ENCODE results near the gene CTRB2. TPM values are rescaled to one million over a fixed set of nuclear protein-coding genes. Genes with fewer than 3 reads are reported as not detected.

CTRB2 gene
- total RNA-seq, 1 experiment from 2014 or later: not detected

DNA sequence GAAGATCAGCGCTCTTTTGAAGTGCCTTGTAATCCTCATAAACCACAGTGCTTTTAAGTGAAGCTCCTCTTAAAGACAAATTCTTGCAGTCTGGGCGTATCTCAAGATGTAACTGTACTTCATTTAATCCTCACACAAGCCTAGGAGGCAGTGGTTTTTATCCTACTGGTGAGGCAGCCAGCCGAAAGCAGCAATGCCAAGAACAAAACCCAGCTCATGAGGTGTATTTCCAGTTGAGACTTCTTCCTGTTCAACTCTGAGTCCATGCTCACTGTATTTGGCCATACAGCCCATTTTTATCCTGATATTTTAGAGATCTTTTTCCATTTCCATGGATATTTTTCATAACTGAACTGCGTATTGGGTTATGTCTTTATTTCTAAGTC, 13.7 kb downstream of the CTRB2 start:
- DNase-seq (ENCODE audit: low spot score): no peak
- in situ Hi-C loops (cut with HindIII; ENCODE audit: low sequenced_read_pairs): no loop called here

DNA sequence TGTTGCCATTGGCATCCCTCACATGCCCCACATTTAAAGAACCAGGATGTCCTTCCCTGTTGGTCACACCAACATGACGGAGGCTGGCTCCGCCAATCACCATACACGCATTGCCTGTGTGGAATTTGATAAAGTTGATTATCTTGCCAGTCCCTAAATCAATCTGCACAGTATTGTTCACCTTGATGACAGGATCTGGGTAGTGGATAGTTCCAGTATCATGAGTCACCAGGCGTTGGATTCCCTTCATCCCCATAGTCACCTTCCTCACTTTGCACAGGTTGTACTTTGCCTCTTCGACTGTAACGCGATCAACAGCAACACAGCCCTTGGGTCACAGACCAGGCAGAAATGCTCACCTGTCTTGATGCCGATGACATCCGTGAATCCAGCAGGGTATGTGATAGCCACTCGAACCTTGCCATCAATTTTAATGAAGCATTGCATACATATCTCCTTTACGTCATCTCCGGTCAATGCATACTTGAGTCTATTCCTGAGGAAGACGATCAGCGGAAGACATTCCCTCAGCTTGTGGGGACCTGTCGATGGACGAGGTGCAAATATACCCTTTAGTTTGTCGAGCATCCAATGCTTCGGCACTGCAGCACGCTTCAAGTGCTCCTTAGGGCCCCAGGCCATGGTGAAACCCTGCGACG, 14.2 kb downstream of the CTRB2 start:
- no peak for DNase-seq (ENCODE audit: low spot score)
- in situ Hi-C loops (cut with HindIII; ENCODE audit: low sequenced_read_pairs): no loop called here

DNA sequence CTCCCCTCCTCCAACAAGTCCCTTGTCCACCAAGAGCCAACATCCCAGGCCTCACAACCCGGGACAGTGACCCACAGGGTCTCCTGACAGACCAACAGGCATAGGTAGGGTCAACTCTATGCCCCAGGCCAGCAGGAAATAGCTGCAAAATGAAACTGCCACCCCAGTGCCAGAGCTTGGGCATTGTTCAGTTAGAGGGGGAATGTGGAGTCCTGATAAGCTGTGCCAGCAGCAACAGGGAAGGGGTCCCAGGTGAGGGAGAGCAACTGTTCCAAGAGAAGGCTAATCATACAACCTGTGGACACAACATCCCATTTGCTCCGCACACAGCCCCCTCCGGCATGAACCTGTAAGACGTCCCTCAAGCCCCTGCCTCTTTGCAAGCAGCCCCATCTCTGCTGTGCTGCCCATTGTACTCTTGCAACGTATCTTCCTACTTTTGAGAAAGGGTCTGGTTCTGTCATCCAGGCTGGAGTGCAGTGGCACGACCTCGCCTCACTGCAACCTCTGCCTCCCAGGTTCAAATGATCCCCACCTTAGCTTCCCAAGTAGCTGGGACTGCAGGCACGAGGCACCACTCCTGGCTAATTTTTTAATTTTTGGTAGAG, 17.2 kb downstream of the CTRB2 start:
- in situ Hi-C loops (cut with HindIII; ENCODE audit: low sequenced_read_pairs): no loop called here
- DNase-seq (ENCODE audit: low spot score): no peak

DNA sequence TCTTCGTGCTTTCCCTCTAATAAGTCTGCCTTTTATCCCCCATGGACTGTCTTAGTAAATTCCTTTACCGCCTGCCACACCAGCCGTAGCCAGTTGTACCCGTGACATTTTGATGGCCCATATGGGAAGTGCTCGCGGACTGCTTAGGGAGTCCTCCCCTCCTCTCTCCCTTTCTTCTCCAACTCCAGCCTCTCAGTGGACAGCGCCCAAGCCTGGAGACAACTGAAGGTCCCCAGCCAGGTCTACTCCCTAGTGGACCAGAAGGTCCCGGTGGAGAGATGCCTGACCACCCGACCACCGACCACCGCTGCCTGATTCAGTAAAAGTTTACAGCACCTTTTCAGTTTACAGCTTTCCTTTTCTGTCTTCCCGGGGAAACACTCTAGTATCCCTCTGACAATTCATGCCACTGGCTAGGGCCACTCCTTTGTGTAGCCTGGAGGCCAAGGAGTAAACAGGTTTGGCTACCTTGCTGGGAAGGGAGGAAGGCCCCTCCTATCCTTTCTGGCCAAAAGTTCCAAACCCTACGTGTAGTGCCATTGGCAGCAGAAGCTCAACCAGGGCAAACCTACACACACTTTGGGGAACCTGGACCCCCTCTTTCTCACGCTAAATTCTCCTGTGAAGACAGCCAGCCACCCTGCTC, 18.0 kb downstream of the CTRB2 start:
- in situ Hi-C loops (cut with HindIII; ENCODE audit: low sequenced_read_pairs): no loop called here
- DNase-seq (ENCODE audit: low spot score): no peak

DNA sequence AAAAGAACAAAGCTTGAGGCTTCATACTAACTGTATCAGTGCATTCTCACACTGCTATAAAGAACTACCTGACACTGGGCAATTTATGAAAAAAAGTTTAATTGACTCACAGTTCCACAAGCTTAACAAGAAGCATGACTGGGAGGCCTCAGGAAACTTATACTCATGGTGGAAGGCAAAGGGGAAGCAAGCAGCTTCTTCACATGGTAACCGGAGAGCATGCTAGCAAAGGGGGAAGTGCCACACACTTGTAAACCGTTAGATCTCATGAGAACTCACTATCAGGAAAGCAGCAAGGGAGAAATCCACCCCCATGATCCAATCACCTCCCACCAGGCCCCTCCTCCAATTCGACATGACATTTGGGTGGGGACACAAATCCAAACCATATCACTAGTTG, 25.3 kb downstream of the CTRB2 start:
- DNase-seq (ENCODE audit: low spot score): no peak
- in situ Hi-C loops (cut with HindIII; ENCODE audit: low sequenced_read_pairs): no loop called here

DNA sequence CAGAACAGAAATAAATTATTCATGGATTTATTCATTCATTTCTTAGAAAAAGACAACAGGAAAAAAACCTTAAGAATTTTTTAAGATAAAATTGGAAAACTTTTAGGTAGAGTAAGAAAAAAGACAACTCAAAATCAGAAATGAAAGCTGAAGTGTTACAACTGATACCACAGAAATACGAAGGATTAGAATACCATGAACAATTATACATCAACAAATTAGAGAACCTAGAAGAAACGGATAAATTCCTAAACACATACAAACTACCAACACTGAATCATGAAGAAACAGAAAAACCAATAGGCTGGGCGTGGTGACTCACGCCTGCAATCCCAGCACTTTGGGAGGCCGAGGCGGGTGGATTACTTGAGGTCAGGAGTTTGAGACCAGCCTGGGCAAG, 27.8 kb downstream of the CTRB2 start:
- in situ Hi-C loops (cut with HindIII; ENCODE audit: low sequenced_read_pairs): no loop called here

DNA sequence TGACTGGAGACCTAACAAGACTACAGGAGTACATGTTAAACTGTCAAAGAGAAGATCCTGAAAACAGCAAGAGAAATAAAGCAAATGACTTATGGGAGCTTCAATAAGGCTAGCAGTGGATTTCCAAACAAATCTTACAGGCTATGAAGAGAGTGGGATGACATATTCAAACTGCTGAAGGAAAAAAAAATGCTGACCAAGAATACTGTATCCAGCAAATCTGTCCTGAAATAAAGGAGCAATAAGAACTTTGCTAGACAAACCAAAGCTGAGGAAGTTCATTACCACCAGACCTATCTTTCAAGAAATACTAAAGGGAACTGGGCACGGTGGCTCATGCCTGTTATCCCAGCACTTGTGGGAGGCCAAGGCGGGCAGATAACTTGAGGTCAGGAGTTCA, 30.0 kb downstream of the CTRB2 start:
- DNase-seq (ENCODE audit: low spot score): no peak
- in situ Hi-C loops (cut with HindIII; ENCODE audit: low sequenced_read_pairs): no loop called here

More for the DNA sequence above, 27.8 kb downstream of the CTRB2 start:
- DNase-seq (ENCODE audit: low spot score): no peak

DNA sequence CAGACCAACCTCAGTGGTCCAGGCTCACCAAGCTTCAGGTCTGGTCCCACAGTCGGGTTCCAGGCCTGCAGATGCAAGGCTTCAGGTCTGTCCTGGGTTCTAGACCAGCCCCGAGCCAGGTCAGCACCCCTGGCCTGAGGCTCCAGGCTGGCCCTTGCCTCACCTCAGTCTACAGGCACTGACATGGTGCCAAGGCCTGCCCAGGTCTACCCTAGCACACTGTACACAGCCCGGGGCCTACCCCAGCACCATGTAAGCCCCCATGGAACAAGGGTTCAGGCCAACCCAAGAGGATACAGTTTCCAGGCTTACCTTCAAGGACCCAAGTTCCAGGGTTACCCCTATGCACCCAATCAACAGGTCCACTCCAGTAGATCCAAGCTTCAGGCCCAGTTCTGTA, 31.9 kb downstream of the CTRB2 start:
- DNase-seq (ENCODE audit: low spot score): no peak
- in situ Hi-C loops (cut with HindIII; ENCODE audit: low sequenced_read_pairs): no loop called here

DNA sequence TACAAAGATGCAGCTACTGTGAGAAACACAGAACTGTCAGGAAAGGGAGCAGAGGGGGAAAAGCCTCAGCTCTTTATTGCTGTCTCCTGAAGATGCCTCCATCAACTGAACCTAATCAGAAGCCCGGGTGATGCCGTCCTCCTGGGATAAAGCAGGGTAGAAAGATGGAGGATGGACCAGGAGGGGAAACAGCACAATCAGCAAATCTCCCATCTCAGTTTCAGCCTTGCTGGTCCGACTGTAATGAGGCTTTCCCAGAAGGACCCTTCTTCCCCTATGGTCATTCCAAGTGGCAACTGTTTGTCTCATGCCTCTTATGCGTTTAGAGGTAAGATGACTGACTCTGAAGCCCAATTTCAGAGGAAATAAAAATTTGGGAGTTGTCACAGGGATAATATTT, 34.4 kb downstream of the CTRB2 start:
- in situ Hi-C loops (cut with HindIII; ENCODE audit: low sequenced_read_pairs): no loop called here
- DNase-seq (ENCODE audit: low spot score): no peak

DNA sequence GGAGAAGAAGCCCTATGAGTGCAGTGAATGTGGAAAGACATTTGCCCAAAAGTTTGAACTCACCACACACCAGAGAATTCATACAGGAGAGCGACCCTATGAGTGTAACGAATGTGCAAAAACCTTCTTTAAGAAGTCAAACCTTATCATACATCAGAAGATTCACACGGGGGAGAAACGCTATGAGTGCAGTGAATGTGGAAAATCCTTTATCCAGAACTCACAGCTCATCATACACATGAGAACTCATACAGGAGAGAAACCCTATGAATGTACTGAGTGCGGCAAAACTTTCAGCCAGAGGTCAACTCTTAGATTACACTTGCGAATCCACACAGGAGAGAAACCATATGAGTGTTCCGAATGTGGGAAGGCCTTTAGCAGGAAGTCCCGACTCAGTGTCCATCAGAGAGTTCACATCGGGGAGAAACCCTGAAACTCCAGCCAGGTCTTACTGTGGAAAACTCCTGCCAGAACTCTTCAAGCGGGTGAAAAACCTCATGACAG, 37.0 kb downstream of the CTRB2 start:
- in situ Hi-C loops (cut with HindIII; ENCODE audit: low sequenced_read_pairs): no loop called here

DNA sequence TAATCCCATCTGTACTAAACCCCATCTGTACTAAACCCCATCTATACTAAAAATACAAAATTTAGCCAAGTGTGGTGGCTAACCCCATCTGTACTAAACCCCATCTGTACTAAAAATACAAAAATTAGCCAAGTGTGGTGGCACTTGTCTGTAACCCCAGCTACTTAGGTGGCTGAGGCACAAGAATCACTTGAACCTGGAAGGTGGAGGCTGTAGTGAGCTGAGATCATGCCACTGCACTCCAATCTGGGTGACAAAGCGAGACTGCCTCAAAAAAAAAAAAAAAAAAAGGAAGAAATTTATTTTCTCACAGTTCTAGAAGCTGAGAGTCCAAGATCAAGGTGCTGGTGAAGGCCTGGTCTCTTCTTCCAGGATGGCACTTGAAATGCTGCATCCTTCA, 46.6 kb downstream of the CTRB2 start:
- in situ Hi-C loops (cut with HindIII; ENCODE audit: low sequenced_read_pairs): no loop called here
- no peak for DNase-seq (ENCODE audit: low spot score)

More for the DNA sequence above, 37.0 kb downstream of the CTRB2 start:
- no peak for DNase-seq (ENCODE audit: low spot score)

Other genes starting within 250 kb of the CTRB2 start
- 39.5 and 58.5 TPM in 2 replicates for gene WDR59, start 222.0 kb downstream of the CTRB2 start, total RNA-seq (2014; rRNA removed; shearing (Covaris generic))
- gene ZNRF1, start 208.1 kb downstream of the CTRB2 start, total RNA-seq (2014; rRNA removed; shearing (Covaris generic)): 15.4 and 21.2 TPM in 2 replicates
- 1.9 and 3.0 TPM in 2 replicates for gene LDHD, start 90.4 kb downstream of the CTRB2 start, total RNA-seq (2014; rRNA removed; shearing (Covaris generic))
- 9.1 and 17.0 TPM in 2 replicates for gene ZFP1, start 58.6 kb downstream of the CTRB2 start, total RNA-seq (2014; rRNA removed; shearing (Covaris generic))
- not detected in 2 replicates for gene CTRB1, start 11.8 kb upstream of the CTRB2 start, total RNA-seq (2014; rRNA removed; shearing (Covaris generic))
- gene BCAR1, start 44.5 kb upstream of the CTRB2 start, total RNA-seq (2014; rRNA removed; shearing (Covaris generic)): 122 and 124 TPM in 2 replicates
- 58.3 and 63.1 TPM in 2 replicates for gene CFDP1, start 226.3 kb upstream of the CTRB2 start, total RNA-seq (2014; rRNA removed; shearing (Covaris generic))

All from G401 (cell line).